Astrocyte (in vitro differentiated cells and primary cell): ENCODE measurements around the gene PSMD12.

ENCODE experiments used
- CTCF ChIP-seq: IDR thresholded peaks from 2 replicates; pipeline ENCODE4 v1.5.1; 2011; ENCODE audit warnings: low read depth, mild to moderate bottlenecking, inconsistent platforms, low read length, moderate library complexity; ENCODE audit not compliant: insufficient read depth
- EZH2 ChIP-seq: IDR thresholded peaks from 2 replicates; pipeline ENCODE4 v1.6.1; 2012; ENCODE audit warnings: mild to moderate bottlenecking, low read length, inconsistent platforms; ENCODE audit not compliant: insufficient read depth

GRCh38 chr17:67360880-67361279, 5.5 kb downstream of the PSMD12 start:
- TF ChIP-seq CTCF = no peak
- TF ChIP-seq EZH2 = no peak
